Inferior parietal cortex (tissue), 1 donor: ENCODE results near the gene SCG5.

Experiments
- DNase-seq: peaks from one replicate; pipeline ENCODE4 v3.0.0-alpha.2; 2016; ENCODE audit errors: extremely low spot score

SCG5 gene

GRCh38 chr15:32723171-32723948 is 81.8 kb downstream of the SCG5 start:
- DNase-seq = no peak

- no peak for DNase-seq
Measured at GRCh38 chr15:32729700-32730395, 88.3 kb downstream of the SCG5 start.

GRCh38 chr15:32730677-32731654 is 89.5 kb downstream of the SCG5 start:
- no peak for DNase-seq

- no peak for DNase-seq
Measured at GRCh38 chr15:32732574-32733157, 91.2 kb downstream of the SCG5 start.

- no peak for DNase-seq
Measured at GRCh38 chr15:32733281-32733680, 91.8 kb downstream of the SCG5 start.

DNA sequence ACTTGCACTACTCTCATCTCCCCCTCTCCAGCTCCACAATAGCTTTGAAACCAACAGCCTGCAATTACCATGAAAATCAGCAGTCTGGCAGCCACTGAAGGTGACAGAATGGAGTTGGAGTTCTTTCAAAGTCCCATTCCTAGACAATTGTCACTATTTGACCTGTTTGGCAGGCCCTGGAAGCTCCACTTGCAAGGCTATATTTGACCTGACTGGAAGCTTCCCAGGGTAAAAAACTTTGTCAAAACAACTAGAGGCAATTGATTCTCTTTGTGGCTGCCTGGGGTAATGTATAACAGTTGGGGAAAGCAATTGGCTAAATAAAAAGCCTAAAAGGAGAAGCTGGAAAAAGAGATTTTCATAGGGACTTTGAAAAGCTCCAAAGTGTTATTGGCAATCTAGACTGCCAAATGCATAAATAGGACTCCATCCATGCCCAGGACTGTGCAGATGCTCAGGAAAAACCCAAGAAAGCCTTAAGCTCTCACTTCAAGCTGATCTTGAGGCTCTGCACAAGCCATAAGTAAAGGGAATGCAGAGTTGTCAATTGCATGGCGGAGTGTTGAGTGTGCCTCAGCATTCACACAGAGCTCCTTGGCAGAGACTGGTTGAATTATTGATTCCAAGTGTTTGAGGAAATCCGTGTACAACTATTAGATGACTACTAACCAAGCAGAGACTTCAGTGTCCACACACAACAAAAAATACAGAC is 94.6 kb downstream of the SCG5 start:
- DNase-seq = no peak

- DNase-seq = no peak
Measured at GRCh38 chr15:32736701-32737061, 95.2 kb downstream of the SCG5 start.

GRCh38 chr15:32737304-32737703 is 95.8 kb downstream of the SCG5 start:
- DNase-seq = no peak

GRCh38 chr15:32738666-32739065 is 97.2 kb downstream of the SCG5 start:
- no peak for DNase-seq

GRCh38 chr15:32739522-32740063 is 98.1 kb downstream of the SCG5 start:
- DNase-seq = no peak

DNA sequence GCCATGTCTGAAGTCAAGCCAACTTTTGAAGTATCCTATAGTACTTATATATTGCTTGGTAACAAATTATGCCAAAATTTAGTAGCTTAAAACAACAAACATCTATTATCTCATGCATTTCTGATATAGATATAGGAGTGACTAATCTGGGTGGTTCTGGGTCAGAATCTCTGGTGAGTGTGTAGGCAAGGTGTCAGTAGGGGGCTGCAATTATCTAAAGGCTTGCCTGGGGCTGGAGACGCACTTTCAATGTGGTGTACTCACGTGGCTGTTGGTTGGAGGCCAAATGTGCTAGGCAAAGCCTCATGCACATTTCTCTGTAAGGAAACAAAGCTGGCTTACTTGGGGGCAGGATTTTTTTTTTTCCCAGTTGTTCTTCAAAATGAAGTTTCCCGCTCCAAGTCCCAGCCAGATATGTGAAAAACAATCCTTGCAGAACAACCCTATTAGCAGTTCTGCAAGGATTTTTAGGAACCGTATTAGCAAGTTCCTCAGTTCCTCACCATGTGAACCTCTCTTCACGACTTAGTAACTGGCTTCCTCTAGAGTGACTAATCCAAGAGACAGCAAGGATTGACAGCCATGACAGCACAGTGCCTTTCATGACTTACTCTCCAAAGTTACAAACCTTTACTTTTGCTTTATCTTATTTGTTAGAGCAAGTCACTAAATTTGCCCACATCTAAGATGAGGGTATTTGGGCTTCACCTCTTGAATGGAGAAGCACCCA is 102.1 kb downstream of the SCG5 start:
- no peak for DNase-seq

- DNase-seq = no peak
Measured at GRCh38 chr15:32746116-32746857, 104.8 kb downstream of the SCG5 start.
